SKM-1 (cell line): ENCODE measurements around the gene HOXA5.

Source experiments
- DNase-seq: peaks from one replicate; lab custom pipeline; 2025; ENCODE audit not compliant: unreplicated experiment; lab: John Stamatoyannopoulos, UW

Gene HOXA5

GRCh38 chr7:27137640-27138315 is 5.7 kb downstream of the HOXA5 start:
- DNase-seq = no peak

GRCh38 chr7:27134392-27134791 is 9.1 kb downstream of the HOXA5 start:
- DNase-seq = no peak

- no peak for DNase-seq
Measured at GRCh38 chr7:27133409-27134231, 9.9 kb downstream of the HOXA5 start.

- no peak for DNase-seq
Measured at GRCh38 chr7:27132978-27133377, 10.5 kb downstream of the HOXA5 start.

- no peak for DNase-seq
Measured at GRCh38 chr7:27132214-27132613, 11.3 kb downstream of the HOXA5 start.

- DNase-seq = no peak
Measured at GRCh38 chr7:27131390-27131819, 12.1 kb downstream of the HOXA5 start.

GRCh38 chr7:27130540-27131389 is 12.7 kb downstream of the HOXA5 start, which contains the start of gene HOXA4:
HOXA4 (minus strand) TSS chr7:27130757; CDS start chr7:27130733, 24 bp downstream.
- peak; percentile 45 for DNase-seq

- DNase-seq = no peak
Measured at GRCh38 chr7:27129729-27130539, 13.5 kb downstream of the HOXA5 start.

GRCh38 chr7:27128776-27129728 is 14.4 kb downstream of the HOXA5 start:
- DNase-seq = no peak

GRCh38 chr7:27128034-27128433 is 15.4 kb downstream of the HOXA5 start:
- DNase-seq = no peak

- no peak for DNase-seq
Measured at GRCh38 chr7:27126596-27127327, 16.7 kb downstream of the HOXA5 start.

- no peak for DNase-seq
Measured at GRCh38 chr7:27125986-27126394, 17.5 kb downstream of the HOXA5 start.

- no peak for DNase-seq
Measured at GRCh38 chr7:27124902-27125689, 18.4 kb downstream of the HOXA5 start.

- DNase-seq = no peak
Measured at GRCh38 chr7:27124096-27124901, 19.2 kb downstream of the HOXA5 start.

GRCh38 chr7:27123477-27124053 is 19.9 kb downstream of the HOXA5 start:
- no peak for DNase-seq

GRCh38 chr7:27123007-27123476 is 20.4 kb downstream of the HOXA5 start:
- DNase-seq = no peak
